ENCODE data around the gene KCND2.
"Not testable (repeated sequence)": the region's sequence is repeated elsewhere in the genome, so short reads cannot be mapped to it uniquely, and the experiment has no call there.

The KCND2 gene

DNA sequence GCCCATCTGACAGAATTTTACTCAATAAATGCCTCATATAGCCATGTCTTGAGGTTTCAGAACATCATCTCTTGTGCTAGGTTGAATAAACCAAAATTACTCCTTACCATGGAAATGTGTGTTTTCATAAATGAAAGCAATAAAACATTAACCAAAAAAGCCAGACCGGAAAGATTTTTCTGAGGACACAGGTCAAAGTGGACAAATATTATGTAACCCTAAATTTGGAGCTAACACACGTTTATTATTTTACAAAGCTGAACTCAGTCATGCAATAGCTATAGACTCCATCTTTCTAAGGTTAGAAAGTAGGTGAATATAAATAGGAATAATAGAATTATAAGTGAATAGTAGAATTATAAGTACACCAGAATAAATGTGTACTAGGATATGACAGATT lies 315.9 kb downstream of the KCND2 start:
- no peak for DNase-seq

DNA sequence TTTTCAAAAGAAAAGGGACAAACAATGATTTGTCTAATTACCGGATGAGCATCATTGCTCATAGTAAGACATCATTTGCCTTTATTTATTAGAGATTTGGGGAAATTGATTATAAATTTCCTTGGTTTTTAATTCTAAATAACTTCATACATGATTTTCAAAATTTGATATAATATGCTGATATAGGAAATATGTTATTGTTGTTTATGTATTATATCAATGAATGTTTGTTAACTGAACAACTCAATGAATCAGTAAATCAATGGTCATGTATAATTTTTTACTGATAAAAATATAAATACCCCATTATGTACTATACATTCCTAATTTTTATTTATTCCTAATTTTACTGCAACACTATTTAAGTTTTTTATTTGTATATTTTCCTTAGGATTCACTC lies 327.6 kb downstream of the KCND2 start:
- no peak for DNase-seq

DNA sequence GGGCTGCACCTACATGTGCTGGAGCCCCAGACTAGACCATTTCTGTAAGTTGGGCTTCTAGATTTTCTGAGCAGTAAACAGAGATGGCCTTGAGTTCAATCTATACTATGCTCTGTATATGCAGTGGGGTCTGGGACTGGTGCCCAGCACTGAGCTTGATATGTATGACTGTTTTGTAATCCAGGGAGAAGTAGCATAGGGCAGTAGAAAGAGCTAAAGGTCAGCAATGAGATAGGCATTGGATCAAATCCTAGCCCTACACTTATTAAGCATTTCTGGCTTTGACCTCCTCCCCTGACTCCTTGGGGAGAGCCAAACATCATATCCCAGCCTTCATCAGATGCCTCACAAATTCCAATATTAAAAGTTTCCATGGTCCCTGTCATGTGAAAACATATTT lies 330.4 kb downstream of the KCND2 start:
- no peak for DNase-seq

DNA sequence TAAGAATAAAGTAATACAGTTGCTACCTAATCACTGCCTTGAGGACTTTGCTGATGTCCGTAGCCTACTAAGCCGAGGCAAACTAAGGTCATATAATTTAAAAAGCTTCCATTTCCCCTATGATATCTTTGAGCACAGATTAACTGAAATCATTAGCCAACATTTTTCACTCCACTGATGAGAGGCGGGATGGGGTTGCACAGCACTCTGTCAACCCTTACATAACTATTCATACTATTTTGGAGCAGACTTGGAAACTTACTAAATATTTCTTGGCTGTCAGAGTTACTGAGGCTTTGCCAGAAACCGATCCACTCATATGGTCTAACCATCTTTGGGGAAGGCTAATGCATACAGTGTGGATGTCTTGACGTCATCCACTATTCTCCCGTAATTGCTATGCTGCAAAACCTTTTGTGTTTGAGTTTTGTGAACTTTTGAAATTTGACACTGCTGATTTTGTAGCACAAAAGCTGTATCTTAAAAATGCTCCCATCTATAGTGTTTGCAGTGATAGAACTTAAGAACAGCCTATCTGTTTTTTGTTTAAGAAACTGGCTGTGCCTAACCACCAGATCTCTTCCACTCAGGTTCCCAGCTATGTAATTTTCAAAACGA lies 336.3 kb downstream of the KCND2 start:
- no peak for DNase-seq

DNA sequence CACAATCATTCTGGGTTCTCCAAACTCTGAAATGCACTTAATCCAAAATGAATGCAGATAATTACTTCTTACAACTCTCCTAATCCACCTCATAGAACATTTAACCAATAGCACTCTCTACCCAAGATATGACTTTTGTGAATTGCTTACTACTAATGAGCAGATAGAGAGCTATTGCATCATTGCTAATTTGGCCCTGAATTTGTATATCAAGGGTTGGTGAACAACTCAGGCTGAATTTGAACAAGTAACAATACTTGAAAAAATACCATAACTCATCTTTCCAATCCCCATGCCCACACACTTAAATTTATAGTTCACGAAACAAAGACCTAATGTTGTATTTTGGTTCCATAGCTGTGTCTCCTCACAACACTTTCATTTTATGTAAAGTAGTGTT lies 339.0 kb downstream of the KCND2 start:
- DNase-seq: no peak

DNA sequence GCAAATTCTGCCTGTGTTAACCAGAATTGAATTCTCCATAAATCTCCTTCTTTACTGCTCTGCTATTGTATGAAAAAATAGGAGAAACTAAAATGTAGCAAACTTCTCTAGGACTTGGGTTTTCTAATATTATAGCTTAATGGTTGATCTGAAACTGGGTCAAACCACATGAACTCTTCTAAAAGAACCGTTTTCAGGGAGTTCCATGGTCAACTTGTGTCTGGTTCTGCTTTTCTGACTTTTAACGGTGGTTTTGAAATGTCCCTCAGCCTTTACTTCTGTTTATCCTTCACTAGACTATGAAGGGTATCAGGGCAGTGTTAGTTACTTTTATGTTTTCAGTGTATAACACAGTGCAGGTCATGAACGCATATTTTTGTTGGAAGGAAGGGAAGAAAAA lies 342.7 kb downstream of the KCND2 start:
- no peak for DNase-seq

DNA sequence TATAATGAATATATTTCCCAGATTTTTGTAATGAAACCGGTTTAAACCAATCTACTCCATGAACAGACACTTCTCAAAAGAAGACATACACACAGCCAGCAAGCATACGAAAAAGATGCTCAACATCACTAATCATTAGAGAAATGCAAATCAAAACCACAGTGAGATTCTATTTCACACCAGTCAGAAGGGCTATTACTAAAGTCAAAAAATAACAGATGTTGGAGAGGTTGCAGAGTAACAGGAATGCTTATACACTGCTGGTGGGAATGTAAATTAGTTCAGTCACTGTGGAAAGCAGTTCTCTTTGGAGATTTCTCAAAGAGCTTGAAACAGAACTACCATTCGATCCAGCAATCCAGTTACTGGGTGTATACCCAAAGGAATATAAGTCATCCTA lies 344.3 kb downstream of the KCND2 start:
- no peak for DNase-seq

DNA sequence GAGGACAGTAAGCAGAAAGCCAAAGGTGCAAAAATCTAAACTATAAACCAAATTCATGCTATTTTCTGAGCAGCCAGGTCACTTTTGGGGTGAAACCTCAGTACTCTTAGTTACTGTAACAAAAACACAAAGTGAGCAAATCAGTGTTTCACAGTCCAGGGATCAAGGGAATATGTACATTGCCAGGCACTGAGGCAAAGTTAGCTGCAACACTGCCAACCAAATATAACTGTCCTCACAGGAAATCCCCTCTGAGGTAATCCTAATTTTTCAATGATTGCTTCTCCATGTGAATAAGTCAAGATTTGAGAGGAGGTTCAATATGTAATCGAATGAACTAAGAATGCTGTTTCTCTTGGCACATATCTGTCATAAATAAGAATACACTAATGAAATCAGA lies 355.3 kb downstream of the KCND2 start:
- DNase-seq: no peak

DNA sequence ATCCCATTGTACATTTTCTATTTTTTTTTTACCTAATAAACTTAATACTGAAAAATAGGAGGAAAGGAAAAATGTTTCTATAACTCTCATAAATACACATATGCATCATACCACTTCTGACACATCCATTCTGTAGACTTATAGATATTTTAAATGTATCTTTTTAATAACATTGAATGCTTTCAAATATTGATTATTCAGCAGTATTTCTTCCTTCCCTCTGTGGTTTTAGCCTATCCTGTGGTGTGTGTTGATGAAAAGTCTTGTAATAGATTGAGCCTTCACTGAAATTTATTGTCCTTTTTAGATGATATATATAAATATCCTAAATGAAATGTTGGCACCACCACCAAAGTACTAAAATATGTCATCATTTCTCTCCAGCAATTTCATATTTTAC lies 366.9 kb downstream of the KCND2 start:
- DNase-seq: no peak

DNA sequence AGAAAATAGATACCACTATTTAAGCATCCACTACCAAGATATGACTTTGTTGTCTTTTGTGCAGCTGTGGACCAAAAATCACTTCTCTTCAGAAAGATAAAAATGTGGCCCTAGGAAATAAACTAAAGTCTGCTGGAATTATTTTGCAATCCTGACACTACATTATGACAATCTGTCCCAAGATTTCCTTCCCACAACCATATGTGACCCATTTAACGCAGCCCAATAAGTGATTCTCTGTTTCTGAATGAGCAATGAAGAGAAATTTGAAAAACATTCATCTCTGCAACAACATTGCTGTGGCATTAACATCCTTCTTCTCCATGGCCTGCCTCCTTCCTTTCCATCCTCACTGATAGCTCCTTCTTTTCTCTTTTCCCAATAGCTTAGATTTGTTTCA lies 373.0 kb downstream of the KCND2 start:
- no peak for DNase-seq

DNA sequence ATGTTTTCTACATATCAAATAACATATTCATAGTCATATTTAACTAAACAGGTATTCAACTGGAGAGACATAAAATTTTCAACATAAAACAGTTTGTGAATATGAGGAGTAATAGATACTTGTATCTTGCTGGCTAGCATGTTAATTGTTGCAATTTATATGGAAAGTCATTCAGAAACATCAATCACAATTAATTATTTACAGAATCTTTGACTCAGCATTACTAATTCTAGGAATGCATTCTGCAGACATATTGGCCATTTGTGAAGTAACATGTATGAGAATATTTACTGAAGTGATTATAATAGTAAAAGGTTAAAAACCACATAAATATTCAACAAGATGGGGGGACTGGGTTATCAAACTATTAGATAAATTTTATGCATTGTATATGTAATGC lies 381.3 kb downstream of the KCND2 start:
- no peak for DNase-seq

DNA sequence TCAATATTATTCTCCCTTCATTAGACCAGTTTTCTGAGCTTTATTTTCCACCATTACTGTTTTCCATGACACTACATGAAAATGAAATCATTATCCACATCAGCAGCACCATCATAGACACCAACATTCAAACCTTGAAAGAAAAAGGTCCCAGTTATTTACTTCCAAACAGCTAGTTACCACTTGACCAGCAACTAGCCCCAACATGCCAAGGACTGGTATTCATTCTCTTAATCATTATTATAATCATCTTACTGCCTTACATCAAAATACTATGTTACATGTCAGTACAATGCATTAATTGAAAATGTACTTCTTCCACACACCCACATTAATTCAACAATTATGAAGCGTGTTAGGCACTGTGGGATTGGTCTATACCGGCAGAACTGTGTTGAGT lies 385.5 kb downstream of the KCND2 start:
- DNase-seq: no peak

DNA sequence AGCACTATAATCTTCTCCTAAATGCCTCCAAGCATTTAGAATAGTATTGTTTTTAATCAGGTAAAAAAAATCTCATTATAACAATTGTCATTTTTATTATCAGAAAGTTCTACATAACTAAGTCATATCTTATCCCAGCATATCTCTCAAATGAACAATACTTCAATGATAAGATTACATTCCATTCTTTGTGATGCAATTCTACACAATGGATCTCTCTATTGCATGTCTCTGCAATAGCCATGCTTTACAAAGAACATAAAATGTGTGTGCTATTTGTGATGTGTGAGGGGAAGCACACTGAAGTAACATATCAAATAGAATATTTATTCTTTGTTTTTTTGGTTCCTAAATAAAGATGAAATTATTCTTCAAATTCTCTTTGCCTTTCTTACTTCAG lies 389.3 kb downstream of the KCND2 start:
- no peak for DNase-seq

DNA sequence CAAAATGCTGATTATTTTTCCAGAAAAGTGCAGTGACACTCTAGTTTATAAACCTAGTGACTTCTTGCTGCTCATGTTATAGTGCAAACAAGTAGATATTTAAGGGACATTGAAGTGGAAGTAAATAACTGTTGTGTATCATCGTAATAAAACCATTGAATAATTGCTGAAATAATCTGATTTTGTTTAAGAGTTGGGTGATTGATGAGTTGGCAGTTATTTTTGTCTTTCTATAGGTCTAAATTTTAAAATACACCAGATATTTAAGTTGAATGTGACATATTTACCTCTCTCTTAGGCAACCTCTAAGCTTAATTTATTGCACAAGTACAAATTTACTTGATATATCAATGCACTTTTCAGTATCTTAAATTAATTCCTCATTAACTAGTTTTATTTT lies 392.1 kb downstream of the KCND2 start:
- no peak for DNase-seq

DNA sequence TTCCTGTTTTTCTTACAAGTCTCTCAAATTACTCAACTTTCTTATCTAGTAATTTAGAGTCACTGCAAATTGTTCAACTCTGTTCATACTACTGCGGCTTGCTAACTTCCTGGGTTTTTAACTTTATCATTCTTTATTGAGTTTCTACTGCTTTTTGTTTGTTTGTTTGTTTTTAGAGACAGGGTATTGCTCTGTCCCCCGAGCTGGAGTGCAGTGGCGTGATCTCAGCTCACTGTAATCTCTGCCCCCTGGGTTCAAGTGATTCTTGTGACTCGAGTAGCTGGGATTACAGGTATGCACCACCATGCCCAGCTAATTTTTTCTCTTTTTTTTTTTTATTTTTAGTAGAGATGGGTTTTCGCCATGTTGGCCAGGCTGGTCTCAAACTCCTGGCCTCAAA lies 402.1 kb downstream of the KCND2 start:
- no peak for DNase-seq

DNA sequence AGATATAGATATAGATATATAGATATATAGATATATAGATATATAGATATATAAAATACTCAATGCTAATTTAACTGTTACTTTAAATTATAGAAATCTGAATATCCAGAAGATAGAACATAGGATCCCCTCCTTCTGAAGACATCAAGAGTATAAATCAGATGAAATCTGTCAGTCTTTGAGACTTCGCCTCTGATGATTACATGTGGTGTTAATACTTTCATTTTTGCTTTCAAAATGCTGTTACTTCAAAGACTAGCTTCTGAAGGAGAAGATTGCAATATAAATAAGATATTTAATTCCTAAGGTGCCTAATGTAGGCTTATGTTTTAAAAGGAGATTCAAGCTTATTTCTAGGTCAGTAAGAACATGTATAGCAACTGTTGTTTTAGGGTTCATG lies 404.6 kb downstream of the KCND2 start:
- DNase-seq: no peak

DNA sequence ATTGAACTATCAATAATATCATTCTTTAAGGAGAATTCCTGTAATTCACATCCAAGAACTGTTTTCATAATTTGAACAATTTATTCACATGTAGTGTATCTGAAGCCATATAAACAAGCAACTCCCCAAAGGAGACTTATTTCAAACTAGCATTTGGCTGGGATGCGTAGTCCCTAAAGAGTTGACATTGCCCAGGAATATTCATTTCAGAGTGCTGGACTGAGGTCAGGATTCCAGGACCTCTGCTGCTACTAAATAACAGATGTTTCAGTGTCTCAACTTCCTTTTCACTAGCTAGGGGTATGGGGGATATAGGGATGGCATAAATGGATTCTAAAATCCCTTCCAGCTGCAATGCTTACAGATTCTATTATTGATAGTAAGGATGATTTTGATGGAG lies 408.0 kb downstream of the KCND2 start:
- DNase-seq: no peak

DNA sequence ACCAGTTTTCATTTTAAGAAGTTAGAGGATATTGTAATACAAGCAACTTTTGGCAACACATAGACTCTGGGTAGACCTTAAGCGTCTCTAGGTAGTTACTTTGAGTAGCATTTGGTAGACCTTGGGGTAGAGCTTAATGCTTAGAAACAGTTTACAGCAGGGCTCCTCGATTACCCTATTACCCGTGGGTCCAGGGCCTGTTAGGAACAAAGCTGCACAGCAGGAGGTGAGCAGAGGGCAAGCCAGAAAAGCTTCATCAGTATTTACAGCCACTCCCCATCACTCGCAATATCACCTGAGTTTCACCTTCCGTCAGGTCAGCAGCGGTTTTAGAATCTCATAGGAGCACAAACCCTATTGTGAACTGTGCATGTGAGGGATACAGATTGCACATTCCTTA lies 411.5 kb downstream of the KCND2 start:
- no peak for DNase-seq

DNA sequence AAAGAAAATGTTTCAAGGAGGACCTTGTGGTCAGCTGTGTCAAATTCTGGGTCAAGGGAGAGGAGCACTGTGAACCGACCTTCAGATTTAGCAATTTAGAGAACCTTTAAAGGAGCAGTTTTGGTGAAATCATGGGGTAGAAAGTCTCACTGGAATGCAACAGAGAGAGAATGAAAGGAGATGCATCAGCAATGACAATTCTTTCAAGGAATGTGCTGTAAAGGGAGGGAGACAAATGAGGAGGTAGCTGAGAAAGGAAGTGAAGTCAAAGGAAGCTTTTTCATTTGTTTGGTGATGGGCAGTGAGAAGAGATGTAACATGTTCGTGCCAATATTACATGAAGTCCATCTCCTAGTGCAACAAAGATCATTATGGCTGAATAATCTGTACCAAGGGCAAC lies 418.9 kb downstream of the KCND2 start:
- no peak for DNase-seq

DNA sequence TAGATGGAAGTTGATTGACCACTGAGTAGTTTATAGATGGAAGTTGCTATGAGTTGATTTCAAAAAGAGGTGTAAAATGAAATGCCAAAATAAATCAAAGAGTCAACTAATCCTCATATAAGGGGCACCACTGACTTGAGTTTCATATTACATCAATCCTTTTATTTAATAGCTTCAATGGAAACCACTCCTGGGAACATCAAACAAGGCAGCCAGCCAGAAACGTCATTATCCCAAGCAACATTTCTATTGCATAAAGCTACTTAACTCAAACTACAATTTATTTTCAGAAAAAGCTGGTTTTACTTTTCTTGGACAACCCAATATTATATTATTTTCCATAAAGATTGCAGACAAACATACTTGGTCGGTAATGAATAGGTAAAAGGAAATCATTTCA lies 422.9 kb downstream of the KCND2 start:
- DNase-seq: no peak

DNA sequence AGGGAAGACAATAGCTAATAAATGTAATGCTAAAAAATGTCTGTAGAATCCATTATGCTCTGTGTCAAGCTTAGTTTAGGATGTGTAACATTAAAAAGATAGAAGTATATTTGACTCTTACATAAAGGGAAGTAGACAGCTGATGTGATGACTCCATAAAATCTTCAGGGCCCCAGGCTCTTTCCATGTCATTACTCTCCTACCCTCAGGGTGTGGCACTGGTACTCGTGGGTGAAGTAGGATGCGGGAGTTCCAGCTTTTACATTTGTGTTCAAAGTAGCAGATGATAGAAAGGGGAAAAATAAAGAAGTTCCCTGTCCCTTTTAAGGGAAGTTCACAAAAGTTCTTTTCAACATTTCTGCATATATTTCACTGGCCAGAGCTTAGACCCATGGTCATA lies 427.8 kb downstream of the KCND2 start:
- no peak for DNase-seq

DNA sequence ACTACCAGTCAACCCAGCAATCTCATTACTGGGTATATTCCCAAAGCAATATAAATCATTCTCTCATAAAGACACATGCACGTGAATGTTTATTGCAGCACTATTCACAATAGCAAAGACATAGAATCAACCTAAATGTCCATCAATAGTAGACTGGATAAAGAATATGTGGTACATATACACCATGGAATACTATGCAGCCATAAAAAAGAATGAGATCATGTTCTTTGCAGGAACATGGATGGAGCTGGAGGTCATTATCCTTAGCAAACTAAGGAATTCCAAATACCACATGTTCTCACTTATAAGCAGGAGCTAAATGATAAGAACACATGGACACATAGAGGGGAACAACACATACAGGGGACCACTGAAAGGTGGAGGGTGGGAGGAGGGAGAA lies 429.4 kb downstream of the KCND2 start:
- DNase-seq: not testable (repeated sequence)

DNA sequence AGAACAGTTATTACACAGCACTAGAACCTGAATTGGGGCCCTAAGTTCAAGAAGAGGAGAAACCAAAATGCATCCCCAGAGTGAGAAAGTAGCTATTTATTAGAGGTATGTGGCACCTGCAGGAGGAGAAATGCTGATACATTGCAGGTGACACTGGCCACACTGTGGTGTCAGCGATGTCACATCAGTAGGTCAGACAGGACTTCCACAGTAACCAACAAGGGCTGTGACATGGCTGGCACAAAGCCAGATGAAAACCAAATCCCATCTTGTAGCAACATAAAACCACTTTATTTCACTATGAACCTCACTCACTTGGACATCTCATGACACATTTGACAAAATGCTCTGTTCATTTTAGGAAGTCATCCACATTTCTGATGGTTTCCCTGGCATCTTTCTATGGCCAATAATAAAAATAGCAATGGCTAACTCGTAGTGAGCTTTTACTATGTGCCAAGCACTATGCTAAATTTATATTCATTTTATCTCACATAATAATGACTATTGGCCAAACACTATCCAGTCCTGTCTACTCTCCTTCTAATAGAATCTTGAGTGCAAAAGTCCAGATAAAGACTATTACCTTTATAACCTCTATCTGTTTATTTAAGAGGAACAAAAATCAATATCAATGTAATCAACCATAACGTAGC lies 430.7 kb downstream of the KCND2 start:
- DNase-seq: no peak

DNA sequence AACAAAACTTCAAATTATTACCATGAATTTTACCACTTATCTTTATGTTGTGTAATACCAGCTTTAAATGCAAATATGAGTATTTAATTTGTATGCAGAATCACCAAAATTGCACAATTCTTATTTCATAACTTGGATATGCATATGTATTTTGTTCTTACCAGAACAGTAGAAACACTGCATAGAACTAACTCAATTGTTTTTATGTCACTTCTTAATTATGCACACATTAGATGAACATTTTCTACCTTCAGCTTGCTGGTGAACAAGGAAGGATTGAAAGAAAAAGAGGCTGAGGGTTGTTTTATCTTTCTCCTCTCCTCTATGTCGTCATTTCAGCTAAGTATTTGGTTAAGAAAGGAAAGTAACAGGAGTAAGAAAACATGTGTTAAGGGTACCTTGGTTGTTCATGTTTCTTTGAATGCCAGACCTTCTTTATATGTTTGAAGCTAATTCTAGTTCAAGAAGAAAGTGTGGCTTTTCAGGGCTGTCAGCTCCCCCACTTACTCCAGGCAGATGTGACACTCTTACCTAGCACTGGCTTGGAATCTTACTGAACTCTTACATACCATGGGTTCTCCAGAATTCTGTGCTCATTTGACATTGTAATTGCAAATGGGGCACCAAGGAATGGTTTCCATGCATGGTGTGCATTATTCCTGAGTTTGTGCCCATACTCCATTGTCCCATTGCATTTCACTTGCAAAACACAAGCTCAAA lies 436.4 kb downstream of the KCND2 start:
- no peak for DNase-seq

DNA sequence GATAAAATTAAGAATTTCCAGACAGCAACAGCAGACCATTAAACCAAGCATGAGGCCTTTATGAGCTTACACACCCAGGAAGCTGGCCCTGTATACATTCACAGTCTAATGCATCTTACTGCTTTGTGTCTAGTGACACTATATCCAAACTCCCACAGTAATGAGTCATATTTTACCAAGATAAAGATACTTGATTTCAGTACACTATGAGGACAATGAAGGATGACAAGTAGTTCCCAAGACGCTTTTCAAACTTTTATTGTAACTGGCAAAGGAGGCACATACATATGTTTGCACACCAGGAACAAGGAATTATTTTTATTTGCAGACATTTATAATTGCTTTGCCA lies 437.0 kb downstream of the KCND2 start:
- DNase-seq: no peak
